Measurements from ENCODE around the gene CYP2W1.
"Not testable (repeated sequence)": the region's sequence is repeated elsewhere in the genome, so short reads cannot be mapped to it uniquely, and the experiment has no call there.

Gene CYP2W1

GRCh38 chr7:951881-952547 is 31.0 kb upstream of the CYP2W1 start:
- no peak for DNase-seq

- DNase-seq: no peak
These were observed 30.2 kb upstream of the CYP2W1 start for GRCh38 chr7:952548-953441.

- no peak for DNase-seq
These were observed 29.2 kb upstream of the CYP2W1 start for GRCh38 chr7:953547-954327.

GRCh38 chr7:954330-955238 is 28.4 kb upstream of the CYP2W1 start, which contains the start of gene ADAP1:
ADAP1 (minus strand) TSS chr7:954680; CDS start chr7:954477, 203 bp downstream.
- DNase-seq: no peak

GRCh38 chr7:956031-956430 is 26.9 kb upstream of the CYP2W1 start:
- no peak for DNase-seq

GRCh38 chr7:957418-958220 is 25.4 kb upstream of the CYP2W1 start:
- DNase-seq: no peak

GRCh38 chr7:958221-959200 is 24.5 kb upstream of the CYP2W1 start:
- DNase-seq: no peak

GRCh38 chr7:959271-959670 is 23.7 kb upstream of the CYP2W1 start:
- no peak for DNase-seq

GRCh38 chr7:959740-960139 is 23.2 kb upstream of the CYP2W1 start:
- DNase-seq: not testable (repeated sequence)

- DNase-seq: no peak
These were observed 22.6 kb upstream of the CYP2W1 start for GRCh38 chr7:960269-960871.

GRCh38 chr7:960972-961371 is 22.0 kb upstream of the CYP2W1 start:
- not testable (repeated sequence) for DNase-seq

- no peak for DNase-seq
These were observed 21.2 kb upstream of the CYP2W1 start for GRCh38 chr7:961546-962400.

GRCh38 chr7:962401-963081 is 20.4 kb upstream of the CYP2W1 start:
- no peak for DNase-seq

- no peak for DNase-seq
These were observed 19.5 kb upstream of the CYP2W1 start for GRCh38 chr7:963236-964078.

GRCh38 chr7:964401-965231 is 18.4 kb upstream of the CYP2W1 start:
- DNase-seq: no peak
